Upper lobe of left lung (tissue), 6 donors: ENCODE data around the gene ANKRD10. TPM values are rescaled to one million over a fixed set of nuclear protein-coding genes. Genes with fewer than 3 reads are reported as not detected.

ENCODE experiments used
- ATAC-seq, 2 donors: fragments of 200-7000 bp; cut with Tn5 transposase; one replicate each; pipeline ENCODE4 v1.9.1; 2022; ENCODE audit warnings: mild to moderate bottlenecking in 2 of 2, moderate library complexity in 2 of 2; ENCODE audit not compliant: low FRiP score in 2 of 2
- DNase-seq, 2 donors: peaks; one replicate each; pipeline ENCODE4 v3.0.0-alpha.2; 2019 to 2020
- H3K27ac ChIP-seq, 4 donors: fragments of 200-600 bp; sonication (generic); one replicate each; pipeline ENCODE4 v1.5.1; 2016 to 2019
- H3K27me3 ChIP-seq, 4 donors: fragments of 200-600 bp; sonication (generic); one replicate each; pipeline ENCODE4 v1.5.1; 2017 to 2019
- H3K36me3 ChIP-seq, 4 donors: fragments of 200-600 bp; sonication (generic); one replicate each; pipeline ENCODE4 v1.5.1; 2016 to 2019
- H3K4me1 ChIP-seq, 4 donors: fragments of 200-600 bp; sonication (generic); one replicate each; pipeline ENCODE4 v1.5.1; 2018 to 2019
- H3K4me3 ChIP-seq, 4 donors: fragments of 200-600 bp; sonication (generic); one replicate each; pipeline ENCODE4 v1.5.1; 2017 to 2019; ENCODE audit warnings: mild to moderate bottlenecking in 2 of 4, moderate library complexity in 1 of 4
- H3K9me3 ChIP-seq, 4 donors: fragments of 200-600 bp; sonication (generic); one replicate each; pipeline ENCODE4 v1.5.1; 2018 to 2019
- CTCF ChIP-seq, 6 experiments: fragments of 450-650 bp in 4 of 6; fragments of 200-600 bp in 2 of 6; sonication (generic) in 2 of 6; IDR thresholded peaks; one replicate each; pipeline ENCODE4 v1.5.1; 2016 to 2019; ENCODE audit warnings: antibody characterized with exemption in 6 of 6
- EP300 ChIP-seq, 4 donors: sonication (generic); formaldehyde crosslinking; IDR thresholded peaks; one replicate each; pipeline ENCODE4 v1.5.1; 2017; ENCODE audit warnings: antibody characterized with exemption in 4 of 4, control low read depth in 2 of 4
- POLR2A ChIP-seq, 4 donors: fragments of 450-650 bp; IDR thresholded peaks; one replicate each; pipeline ENCODE4 v1.5.1; 2016 to 2017; ENCODE audit warnings: antibody characterized with exemption in 4 of 4, mild to moderate bottlenecking in 2 of 4
- POLR2AphosphoS5 ChIP-seq, 2 donors: sonication (generic); formaldehyde crosslinking; IDR thresholded peaks; one replicate each; pipeline ENCODE4 v1.5.1; 2017; ENCODE audit warnings: antibody characterized with exemption in 2 of 2
- WGBS, 2 donors: methylation state at CpG; one replicate each; pipeline ENCODE4 v1.1.5; 2017 to 2018; 5-methylcytosine and 5-hydroxymethylcytosine counted together
- total RNA-seq, 6 donors: library from RNA; depleted of rRNA in 4 of 6; stranded (reverse); fragments of >200 nt in 4 of 6; gene quantifications; one replicate each; pipeline versions ENCODE4 v1.1.0 to v1.2.1, GENCODE V29; 2016 to 2021
- donor health status: DM: no; HTN: no; CAD: no; lungs with moderate emphysema.
- donor health status: DM: no; HTN: yes; CAD: no; lungs with severe emphysema.

ANKRD10 gene
- total RNA-seq, 6 donors from 2014 or later: 91.4 to 190 (median 107) TPM

- peak in 1 of 2 donors; percentile 34 for DNase-seq
- Histone ChIP-seq H3K9me3 (no peaks in the 10 kb centered on the region), H3K4me1 (no peaks in the 10 kb centered on the region), H3K27me3 (no peaks in the 10 kb centered on the region), H3K27ac (no peak overlapping the region), H3K4me3 (no peak overlapping the region), H3K36me3 (no peaks in the 10 kb centered on the region)
- no peak for TF ChIP-seq POLR2AphosphoS5 (IDR thresholded peaks at IDR 0.05)
- peak in 4 of 6 experiments; percentile 29 to 56 (median 44) for TF ChIP-seq CTCF (IDR thresholded peaks at IDR 0.05)
- 56 to 57% methylated on average over 8 of the region's 8 CpGs for WGBS, 2 donors
- ATAC-seq: peak in 1 of 2 donors; percentile 80
Observed at GRCh38 chr13:110944121-110944967, 29.5 kb upstream of the ANKRD10 start.

GRCh38 chr13:110942248-110942981, 27.5 kb upstream of the ANKRD10 start:
- H3K4me3 ChIP-seq: no peak overlapping the region
- ATAC-seq (no peak), DNase-seq (no peak)
- no peaks in the 10 kb centered on the region for H3K9me3 ChIP-seq
- no peaks in the 10 kb centered on the region for H3K27me3 ChIP-seq
- no peak overlapping the region for H3K27ac ChIP-seq
- H3K4me1 ChIP-seq: no peaks in the 10 kb centered on the region
- WGBS, 2 donors: 80 to 84% methylated on average over 4 of the region's 4 CpGs
- no peaks in the 10 kb centered on the region for H3K36me3 ChIP-seq
- TF ChIP-seq CTCF (IDR thresholded peaks at IDR 0.05) (no peak), POLR2A (IDR thresholded peaks at IDR 0.05) (no peak), POLR2AphosphoS5 (IDR thresholded peaks at IDR 0.05) (no peak), EP300 (IDR thresholded peaks at IDR 0.05) (no peak)

- Histone ChIP-seq H3K4me1 (no peaks in the 10 kb centered on the region), H3K36me3 (no peaks in the 10 kb centered on the region), H3K27me3 (no peaks in the 10 kb centered on the region), H3K4me3 (no peak overlapping the region), H3K9me3 (peaks cover 2 to 6% (median 5%) of the 10 kb centered on the region in 4 donors), H3K27ac (no peak overlapping the region)
- ATAC-seq (no peak), DNase-seq (no peak)
- TF ChIP-seq EP300 (IDR thresholded peaks at IDR 0.05): no peak
- TF ChIP-seq POLR2A (IDR thresholded peaks at IDR 0.05): no peak
- TF ChIP-seq CTCF (IDR thresholded peaks at IDR 0.05): no peak
- TF ChIP-seq POLR2AphosphoS5 (IDR thresholded peaks at IDR 0.05): no peak
- 76 to 81% methylated on average over 13 of the region's 13 CpGs for WGBS, 2 donors
Observed at GRCh38 chr13:110938662-110939421, 24.0 kb upstream of the ANKRD10 start.

GRCh38 chr13:110937511-110938285, 22.8 kb upstream of the ANKRD10 start:
- H3K36me3 ChIP-seq: no peaks in the 10 kb centered on the region
- WGBS, 2 donors: 89 to 90% methylated on average over 23 of the region's 23 CpGs
- H3K27me3 ChIP-seq: no peaks in the 10 kb centered on the region
- no peaks in the 10 kb centered on the region for H3K4me1 ChIP-seq
- no peak overlapping the region for H3K27ac ChIP-seq
- ATAC-seq (peak in 1 of 2 donors; percentile 68), DNase-seq (peak in 1 of 2 donors; percentile 38)
- TF ChIP-seq EP300 (IDR thresholded peaks at IDR 0.05): no peak
- TF ChIP-seq POLR2AphosphoS5 (IDR thresholded peaks at IDR 0.05): no peak
- no peak for TF ChIP-seq POLR2A (IDR thresholded peaks at IDR 0.05)
- no peak for TF ChIP-seq CTCF (IDR thresholded peaks at IDR 0.05)
- H3K4me3 ChIP-seq: no peak overlapping the region
- H3K9me3 ChIP-seq: peaks cover 12 to 17% (median 15%) of the 10 kb centered on the region in 4 donors
